ENCODE results near the gene COPG1.

The COPG1 gene

DNA sequence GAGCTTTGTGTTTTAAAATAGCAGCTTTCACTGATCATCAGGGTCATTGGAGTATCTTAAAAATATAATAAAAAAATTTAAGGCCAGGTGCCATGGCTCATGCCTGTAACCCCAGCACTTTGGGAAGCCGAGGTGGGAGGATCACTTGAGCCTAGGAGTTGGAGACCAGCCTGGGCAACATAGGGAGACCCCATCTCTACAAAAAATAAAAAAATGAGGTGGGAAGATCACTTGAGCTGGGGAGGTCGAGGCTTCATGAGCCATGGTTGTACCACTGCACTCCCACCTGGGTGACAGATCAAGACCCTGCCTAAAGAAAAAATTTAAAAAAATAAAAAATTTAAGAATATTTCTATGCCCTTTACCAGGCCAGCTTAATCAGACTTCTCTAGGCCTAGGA is 30.8 kb downstream of the COPG1 start:
- DNase-seq (ENCODE audit: low read depth in 2 of 2): no peak

DNA sequence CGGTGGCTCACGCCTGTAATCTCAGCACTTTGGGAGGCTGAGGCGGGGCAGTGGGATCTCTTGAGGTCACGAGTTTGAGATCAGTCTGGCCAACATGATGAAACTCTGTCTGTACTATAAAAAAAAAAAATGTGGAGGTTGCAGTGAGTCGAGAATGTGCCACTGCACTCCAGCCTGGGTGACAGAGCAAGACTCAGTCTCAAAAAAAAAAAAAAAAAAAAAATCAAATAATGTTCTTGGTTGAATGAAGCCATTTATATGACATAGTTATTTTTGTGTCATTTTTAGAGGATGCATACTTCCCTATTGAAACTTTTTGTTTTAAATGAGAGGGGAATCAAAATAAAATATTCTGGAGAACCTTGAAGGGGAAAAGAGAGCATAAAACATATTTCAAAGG is 32.3 kb downstream of the COPG1 start:
- DNase-seq (ENCODE audit: low read depth in 2 of 2): no peak

DNA sequence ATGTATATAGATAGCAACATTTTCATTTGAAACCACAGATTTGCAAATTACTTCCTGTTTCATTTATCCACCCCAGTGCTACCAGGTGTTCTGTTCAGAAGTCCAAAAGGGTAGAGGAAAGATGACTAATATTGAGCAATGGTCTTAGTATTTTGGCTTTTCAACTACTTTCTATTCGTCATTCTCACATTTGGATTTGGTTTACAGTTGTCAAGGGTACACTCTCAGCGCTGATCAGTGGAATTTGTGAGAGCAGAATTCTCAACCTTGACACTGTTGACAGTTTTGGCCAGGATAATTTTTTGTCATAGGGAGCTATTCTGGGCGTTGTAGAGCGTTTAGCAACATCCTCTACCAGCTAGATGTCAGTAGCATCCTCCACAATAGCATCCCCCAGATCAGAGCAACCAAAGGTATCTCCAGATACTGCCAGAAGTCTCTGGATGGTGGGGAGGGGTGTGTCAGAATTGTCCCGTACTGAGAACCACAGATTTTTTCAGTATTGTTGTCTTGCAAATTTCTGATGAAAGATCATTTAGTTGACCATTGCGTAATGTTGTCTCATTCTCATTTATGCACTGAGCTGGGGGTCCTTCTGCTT is 33.4 kb downstream of the COPG1 start:
- DNase-seq (ENCODE audit: low read depth in 2 of 2): no peak

DNA sequence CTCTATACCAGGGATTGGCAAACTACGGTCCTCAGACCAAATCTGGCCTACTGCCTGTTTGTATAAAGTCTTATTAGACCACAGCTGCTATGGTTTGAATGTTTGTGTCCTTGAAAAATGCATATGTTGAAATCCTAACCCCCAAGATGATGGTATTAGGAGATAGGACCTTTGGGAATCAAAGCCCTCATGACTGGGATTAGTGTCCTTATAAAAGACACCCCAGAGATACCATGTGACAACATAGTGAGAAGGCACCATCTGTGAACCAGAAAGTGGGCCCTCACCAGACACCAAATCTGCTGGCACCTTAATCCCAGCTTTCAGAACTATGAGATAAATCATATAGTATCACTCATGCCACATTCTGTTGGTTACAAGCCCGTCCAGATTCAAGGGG is 36.7 kb downstream of the COPG1 start:
- no peak for DNase-seq (ENCODE audit: low read depth in 2 of 2)

DNA sequence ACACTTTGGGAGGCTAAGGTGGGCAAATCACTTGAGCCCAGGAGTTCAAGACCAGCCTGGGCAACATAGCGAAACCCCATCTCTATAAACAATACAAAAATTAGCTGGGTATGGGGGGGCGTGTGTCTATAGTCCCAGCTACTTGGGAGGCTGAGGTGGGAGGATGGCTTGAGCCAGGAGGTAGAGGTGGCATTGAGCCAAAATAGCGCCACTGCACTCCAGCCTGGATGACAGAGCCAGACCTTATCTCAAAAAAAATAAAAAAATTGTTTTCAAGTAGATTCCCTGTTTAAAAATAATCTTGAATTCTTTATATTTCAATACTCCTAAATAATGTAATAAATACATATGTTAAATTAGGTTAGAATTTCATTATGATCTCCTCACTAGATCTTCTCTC is 39.0 kb downstream of the COPG1 start:
- no peak for DNase-seq (ENCODE audit: low read depth in 2 of 2)

DNA sequence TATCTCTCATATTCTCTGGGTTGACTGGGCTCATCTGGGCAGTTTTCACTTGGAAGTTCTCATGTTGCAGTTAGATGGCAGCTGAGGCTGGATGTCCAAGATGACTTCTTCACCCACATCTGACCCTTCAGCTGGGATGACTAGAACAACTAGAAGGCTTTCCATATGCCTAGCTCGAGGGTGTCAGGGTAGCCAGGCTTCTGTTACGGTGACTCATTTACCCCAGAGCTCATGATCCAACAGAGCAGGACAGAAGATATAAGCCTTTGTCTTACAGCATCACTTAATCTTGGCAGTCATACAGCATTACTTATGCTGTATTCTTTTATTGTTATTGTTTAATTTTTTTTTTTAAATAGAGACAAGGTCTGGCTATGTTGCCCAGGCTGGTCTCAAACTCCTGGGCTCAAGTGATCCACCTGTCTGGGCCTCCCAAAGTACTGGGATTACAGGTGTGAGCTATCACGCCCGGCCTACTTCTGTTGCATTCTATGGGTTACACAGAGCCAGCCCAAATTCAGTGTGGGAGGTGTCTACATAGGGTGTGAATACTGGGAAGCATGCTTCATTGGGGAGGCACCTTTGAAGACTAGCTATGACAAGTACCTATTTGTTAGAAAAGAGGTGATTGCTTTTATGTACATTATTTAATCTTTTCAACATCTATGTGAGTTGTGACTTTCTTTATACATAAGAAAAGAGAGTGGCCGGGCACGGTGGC is 40.0 kb downstream of the COPG1 start:
- DNase-seq (ENCODE audit: low read depth in 2 of 2): no peak

DNA sequence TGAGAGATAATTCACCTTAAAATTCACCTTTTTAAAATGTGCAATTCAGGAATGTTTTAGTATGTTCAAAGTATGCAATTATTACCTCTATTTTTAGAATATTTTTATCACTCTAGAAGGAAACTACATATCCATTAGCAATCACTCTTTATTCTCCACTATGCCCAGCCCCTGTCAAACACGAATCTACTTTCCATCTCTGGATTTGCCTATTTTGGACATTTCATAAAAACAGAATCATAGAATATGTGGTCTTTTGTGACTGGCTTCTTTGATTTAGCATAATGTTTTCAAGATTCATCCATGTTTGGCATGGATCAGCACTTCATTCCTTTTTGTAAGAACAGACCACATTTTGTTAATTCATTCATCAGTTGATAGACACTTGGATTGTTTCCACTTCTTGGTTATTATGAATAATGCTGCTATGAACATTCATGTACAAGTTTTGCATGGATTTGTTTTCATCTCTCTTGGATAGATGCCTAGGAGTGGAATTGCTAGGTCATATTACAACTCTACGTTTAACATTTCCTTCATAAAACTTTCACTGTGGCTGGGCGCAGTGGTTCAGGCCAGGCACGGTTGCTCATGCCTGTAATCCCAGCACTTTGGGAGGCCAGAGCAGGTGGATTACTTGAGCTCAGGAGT is 42.0 kb downstream of the COPG1 start:
- DNase-seq (ENCODE audit: low read depth in 2 of 2): no peak

DNA sequence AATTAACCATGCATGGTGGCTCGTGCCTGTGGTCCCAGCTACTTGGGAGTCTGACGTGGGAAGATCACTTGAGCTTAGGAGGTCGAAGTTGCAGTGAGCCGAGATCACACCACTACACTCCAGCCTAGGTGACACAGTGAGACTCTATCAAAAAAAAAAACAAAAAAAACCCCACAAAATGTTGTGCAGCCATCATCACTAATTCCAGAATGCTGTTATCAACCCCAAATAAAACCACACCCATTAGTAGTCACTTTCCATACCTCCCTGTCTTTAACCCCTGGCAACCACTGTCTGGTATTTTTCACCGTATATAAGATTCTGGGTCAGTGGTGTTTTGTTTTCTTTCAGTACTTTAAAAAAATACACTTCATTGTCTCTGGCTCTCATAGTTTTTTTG is 45.9 kb downstream of the COPG1 start:
- DNase-seq (ENCODE audit: low read depth in 2 of 2): no peak

DNA sequence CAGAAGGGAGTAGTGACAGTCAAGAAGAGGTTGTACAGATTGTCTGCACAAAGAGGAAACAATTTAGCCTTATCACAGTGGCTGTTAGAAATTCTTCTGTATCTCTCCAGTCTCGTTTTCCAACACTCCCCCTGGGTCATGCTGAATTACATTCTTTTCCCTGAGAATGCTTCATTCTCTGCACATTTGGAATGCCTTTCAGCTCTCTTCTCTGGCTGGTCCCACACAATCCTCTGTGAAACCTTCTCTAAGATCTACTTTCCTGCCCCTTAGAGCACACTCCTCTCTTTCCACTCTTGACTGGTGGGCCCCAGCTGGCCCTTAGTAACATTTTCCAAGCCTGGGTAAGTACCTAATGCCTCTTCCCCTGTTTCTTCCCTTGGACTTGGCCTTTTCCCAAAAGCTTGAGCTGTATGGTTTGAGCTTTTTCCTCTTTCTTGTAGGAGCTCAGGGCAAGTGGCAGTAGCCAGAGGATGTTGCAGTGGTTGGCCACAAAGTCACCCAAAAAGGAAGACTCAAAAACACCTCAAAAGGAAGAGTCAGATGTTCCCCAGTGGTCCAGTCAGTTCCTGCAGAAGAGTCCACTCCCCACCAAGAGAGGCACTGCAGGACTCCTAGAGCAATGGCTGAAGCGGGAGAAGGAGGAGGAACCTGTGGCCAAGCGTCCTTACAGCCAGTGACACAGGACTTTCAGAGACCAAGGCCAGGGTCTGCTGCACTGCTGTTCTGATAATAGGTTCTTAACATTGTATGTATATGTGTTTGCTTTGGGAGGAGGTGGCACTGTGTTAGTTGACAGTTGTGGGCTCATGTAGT is 54.9 kb downstream of the COPG1 start:
- DNase-seq (ENCODE audit: low read depth in 2 of 2): no peak

DNA sequence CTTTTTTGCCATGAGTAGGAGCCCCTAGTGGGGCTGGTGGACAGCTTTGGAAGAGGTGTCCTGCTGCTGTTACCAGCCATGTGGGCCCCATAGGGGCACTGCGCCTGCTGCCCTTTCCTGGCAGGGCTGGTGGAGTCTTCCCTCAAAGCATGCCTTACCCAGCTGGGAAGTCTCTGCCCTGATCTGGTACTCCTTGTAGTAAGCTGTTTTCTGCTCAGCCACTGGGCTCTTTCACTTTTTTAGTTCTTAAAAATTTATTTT is 55.5 kb downstream of the COPG1 start:
- DNase-seq (ENCODE audit: low read depth in 2 of 2): no peak

DNA sequence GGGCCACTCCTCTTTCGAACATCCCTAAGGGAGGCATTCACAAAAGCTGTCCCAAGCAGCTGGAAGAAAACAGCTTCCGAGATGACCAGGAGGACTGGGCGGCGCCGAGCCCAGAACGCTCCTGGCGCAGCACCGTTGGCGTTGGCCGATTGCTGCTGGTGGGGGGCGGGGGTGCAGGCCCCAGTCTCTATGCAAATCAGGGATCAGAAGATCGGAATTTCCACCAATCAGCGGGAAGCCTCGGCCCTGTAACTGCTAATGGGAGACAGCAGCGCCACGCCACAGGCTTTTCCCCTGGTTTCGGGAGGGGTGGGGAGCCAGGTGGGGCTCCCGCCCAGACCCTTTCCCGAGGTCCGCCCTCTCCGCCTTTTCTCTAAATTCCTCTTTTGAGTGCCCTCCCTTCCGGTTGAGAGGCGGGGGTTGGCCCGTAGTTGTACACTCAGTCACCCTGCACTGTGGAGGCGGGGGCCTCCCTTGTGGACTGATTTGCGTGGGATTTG is 56.2 kb downstream of the COPG1 start:
- no peak for DNase-seq (ENCODE audit: low read depth in 2 of 2)

DNA sequence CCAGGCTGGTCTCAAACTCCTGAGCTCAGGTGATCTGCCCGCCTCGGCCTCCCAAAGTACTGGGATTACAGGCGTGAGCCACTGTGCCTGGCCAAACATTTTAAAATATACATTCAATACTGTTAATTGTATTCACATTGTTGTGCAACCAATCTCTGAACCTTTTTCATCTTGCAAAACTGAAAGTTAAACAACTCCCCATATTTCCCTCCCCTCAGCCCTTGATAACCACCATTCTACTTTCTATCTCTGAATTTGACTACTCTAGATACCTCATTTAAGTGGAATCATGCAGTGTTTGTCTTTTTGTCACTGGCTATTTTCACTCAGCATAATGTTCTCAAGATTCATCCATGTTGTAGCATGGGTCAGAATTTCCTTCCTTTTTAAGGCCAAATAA is 59.2 kb downstream of the COPG1 start:
- no peak for DNase-seq (ENCODE audit: low read depth in 2 of 2)

DNA sequence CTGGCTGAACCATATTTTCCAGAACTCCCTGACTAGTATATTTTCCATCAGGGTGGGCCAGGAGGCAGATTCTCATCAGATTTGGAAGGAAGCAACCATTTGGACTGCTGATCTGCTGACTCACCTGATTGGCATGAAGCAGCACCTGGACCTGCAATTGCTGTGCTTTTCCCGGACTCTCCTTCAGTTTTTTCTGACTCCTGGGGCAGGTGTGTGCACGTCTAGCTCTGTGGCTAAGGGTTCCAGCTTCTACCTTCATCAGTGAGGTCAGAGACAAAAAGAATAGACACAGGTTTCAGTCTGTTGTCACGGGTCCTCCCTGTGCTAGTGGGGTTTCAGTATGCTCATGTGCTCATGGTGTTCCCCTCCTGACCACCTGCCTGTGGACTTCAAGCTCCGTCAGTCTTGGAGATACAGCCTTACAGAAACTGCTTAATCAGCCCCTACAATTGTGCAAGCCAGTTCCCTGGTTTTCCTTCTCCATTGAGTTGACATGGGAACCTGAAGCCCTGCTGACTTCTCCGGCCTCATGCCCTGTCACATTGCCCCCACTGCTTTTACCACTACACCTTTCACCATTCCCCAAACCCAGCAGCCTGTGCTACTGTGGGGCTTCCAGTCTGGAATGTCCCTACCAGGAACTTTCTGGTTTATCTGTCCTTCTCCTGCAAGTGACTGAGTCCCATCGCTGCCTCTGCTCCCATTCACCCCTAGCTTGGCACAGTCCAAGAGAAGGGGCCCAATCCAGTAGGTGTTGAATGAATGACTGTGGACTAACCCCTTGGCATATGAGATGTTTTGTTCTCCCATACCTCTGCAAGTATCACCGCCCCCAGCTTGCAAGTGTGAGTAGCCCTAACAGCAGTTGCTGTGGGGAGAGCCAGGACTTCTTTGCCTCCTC is 61.0 kb downstream of the COPG1 start:
- no peak for DNase-seq (ENCODE audit: low read depth in 2 of 2)

DNA sequence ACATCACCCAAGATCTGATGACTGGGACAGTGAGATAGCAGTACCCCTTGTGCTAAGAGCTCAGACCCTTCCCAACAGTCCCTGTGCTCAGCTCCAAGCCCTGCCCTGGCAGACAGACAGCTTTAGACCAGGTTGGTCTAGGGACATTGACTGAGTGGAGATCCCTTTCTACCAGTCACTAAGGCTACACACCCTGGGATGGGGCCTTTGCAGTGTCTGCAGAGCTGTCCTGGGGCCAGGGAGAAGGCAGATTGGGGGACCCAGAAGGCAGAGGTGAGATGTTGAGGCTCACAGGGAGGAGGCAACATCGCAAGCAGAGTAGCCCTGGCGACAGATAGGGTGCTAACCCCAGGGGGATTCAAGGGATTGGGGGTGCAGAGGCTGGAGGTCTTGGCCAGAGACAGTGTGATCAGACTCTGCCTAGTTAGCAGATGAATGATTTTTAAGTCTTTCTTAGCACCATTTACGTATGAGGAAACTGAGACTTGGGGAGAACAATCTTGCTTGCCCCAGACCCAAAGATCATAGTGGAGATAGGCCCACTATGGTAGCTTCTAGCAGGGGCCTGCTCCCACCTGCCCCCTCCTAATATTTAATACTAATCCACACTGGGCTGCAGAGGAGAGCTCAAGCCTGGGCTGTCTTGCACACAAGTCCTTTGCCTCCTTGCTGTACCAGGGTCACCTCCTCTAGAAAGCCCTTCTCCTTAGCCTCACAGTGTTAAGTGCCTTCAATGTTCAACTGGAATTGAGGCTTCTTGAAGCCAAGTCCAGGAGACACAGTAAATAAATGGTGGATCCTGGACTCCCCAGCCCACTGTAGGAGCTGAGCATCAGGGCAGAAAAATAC is 61.9 kb downstream of the COPG1 start:
- no peak for DNase-seq (ENCODE audit: low read depth in 2 of 2)

DNA sequence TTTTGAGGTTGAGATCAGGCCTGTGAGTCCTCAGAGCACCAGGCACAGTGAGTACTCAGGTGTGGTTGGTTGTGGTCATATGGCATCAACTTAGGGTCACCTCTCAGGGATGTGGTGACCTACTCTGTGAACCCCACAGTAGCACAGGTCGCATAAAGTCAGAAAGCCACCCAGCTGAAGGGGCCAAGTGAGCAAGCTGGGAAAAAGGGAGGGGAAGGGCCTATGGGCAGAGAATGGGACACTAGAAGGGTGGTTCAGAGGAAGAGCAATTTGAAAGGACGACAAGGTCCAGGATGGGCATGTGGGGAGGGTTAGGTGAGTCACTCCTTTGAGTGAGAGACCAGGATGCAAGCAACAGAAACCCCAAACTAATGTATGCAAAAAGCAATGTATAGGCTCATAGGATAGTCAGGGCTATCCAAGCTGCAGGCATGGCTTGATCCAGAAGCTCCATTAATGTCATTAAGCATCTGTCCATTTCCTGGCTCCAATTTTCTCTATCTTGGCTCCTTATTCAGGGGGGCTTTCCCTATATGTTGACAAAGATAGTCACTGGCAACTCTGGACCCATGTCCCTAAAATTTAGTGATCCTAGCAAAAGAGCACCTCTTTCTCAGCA is 62.7 kb downstream of the COPG1 start:
- DNase-seq (ENCODE audit: low read depth in 2 of 2): no peak

DNA sequence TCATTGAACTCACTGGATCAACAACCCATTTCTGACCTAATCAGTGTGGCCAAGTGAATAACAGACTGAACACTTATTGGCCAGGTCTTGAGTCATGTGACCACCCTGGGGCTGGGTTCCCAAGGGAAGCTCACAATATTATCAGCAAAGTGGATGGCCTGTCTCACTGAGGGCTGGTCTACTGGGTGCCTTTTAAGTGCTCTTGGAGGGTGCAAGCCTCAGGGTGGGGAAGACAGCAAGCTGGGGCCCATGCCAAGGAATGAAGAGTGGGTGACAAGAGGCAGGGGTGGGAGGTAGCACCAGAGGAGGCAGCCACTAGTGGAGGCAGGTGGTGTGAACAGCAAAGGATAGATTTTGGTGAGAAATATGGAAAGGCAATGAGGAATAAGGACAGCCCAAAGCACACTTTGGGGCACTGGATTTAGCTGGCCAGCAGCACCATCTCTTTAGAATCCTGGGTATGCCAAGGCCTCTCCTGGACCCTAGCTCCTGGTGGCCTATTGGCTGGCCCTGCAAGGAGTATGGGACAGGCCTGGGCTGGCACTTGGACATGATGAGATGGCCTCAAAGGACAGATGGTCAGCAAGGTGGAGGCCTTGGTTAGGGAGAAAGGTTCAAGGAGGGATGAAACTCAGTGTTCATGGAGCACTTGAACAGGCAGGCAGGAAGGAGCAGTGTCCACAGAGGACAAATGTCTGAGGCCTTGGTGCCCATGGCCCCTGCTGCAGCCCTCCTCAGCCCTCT is 63.4 kb downstream of the COPG1 start:
- DNase-seq (ENCODE audit: low read depth in 2 of 2): no peak

DNA sequence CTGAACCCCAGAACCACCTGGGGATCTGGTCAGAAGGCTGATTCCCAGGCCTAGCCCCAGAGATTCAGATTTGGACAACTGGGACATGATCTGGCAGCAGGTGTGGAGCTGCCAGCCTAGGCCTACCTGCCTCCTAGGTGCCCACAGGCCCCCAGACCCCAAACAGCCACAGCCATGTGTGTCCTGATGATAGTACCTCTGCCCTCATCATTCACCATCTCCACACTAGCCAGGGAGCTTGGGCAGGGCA is 63.9 kb downstream of the COPG1 start:
- DNase-seq (ENCODE audit: low read depth in 2 of 2): no peak

DNA sequence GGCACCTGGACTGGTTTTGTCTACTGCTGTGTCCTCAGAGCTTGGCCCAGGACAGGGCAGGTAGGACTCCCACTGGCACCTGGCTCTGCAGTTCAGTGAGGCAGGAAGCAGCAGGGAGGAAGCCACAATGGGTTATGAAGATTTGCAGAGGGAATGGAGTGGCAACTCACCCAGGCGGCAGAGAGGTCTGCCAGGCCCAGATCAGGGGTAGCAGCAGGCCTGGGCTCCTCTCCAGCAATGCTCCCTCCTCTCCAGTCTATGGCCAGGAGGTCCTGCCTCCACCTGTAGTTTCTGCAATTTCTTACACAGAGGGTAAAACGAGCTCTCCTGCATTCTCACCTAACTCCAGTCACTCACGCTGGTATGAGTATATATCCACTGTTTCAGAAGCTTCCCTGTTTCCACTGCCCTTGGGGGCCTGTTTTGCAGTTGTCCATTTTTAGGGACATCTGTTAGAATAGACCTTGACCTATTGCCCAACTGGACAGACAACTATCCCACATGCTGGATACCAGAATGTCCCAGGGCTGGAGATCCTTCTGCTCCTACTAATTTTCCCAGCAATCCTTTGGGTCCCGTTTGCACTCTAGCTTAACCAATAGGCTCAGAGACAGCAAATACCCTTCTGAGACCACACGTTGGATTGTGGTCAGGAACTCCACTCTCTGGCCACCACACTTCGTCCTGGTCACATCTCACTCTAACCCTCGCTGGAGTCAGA is 64.4 kb downstream of the COPG1 start:
- DNase-seq (ENCODE audit: low read depth in 2 of 2): no peak
